Measurements from ENCODE around the gene DCD.

DCD gene

GRCh38 chr12:54608769-54609168, 39.4 kb downstream of the DCD start:
- in situ Hi-C loops (cut with MboI; ENCODE audit: low sequenced_read_pairs): no loop called here

- in situ Hi-C loops (cut with MboI; ENCODE audit: low sequenced_read_pairs): no loop called here
These were observed 40.0 kb downstream of the DCD start for GRCh38 chr12:54608156-54608555.

- in situ Hi-C loops (cut with MboI; ENCODE audit: low sequenced_read_pairs): no loop called here
These were observed 41.6 kb downstream of the DCD start for GRCh38 chr12:54606556-54606955.

- in situ Hi-C loops (cut with MboI; ENCODE audit: low sequenced_read_pairs): no loop called here
These were observed 42.8 kb downstream of the DCD start for GRCh38 chr12:54605138-54605970.

GRCh38 chr12:54604436-54604835, 43.7 kb downstream of the DCD start:
- in situ Hi-C loops (cut with MboI; ENCODE audit: low sequenced_read_pairs): no loop called here

GRCh38 chr12:54603872-54604271, 44.3 kb downstream of the DCD start:
- in situ Hi-C loops (cut with MboI; ENCODE audit: low sequenced_read_pairs): no loop called here

GRCh38 chr12:54603173-54603814, 44.9 kb downstream of the DCD start:
- in situ Hi-C loops (cut with MboI; ENCODE audit: low sequenced_read_pairs): no loop called here

- in situ Hi-C loops (cut with MboI; ENCODE audit: low sequenced_read_pairs): no loop called here
These were observed 45.5 kb downstream of the DCD start for GRCh38 chr12:54602661-54603060.

GRCh38 chr12:54601841-54602240, 46.3 kb downstream of the DCD start:
- in situ Hi-C loops (cut with MboI; ENCODE audit: low sequenced_read_pairs): no loop called here

- in situ Hi-C loops (cut with MboI; ENCODE audit: low sequenced_read_pairs): no loop called here
These were observed 49.2 kb downstream of the DCD start for GRCh38 chr12:54598970-54599369.

GRCh38 chr12:54596526-54596946, 51.6 kb downstream of the DCD start:
- in situ Hi-C loops (cut with MboI; ENCODE audit: low sequenced_read_pairs): no loop called here

- in situ Hi-C loops (cut with MboI; ENCODE audit: low sequenced_read_pairs): no loop called here
These were observed 52.7 kb downstream of the DCD start for GRCh38 chr12:54595471-54595870.

Data from HL-60/S4 (cell line).